ENCODE measurements around the gene MSANTD1. TPM values are rescaled to one million over a fixed set of nuclear protein-coding genes. Genes with fewer than 3 reads are reported as not detected.

Gene MSANTD1
- total and polyA plus RNA-seq, 7 donors, result 0.11 to 0.94 (median 0.34) TPM

GRCh38 chr4:3239998-3240920 is 8.7 kb upstream of the MSANTD1 start:
- Histone ChIP-seq H3K27me3 (ENCODE audit: insufficient read depth in 3 of 3, low read length in 2 of 3) (no peaks in the 10 kb centered on the region), H3K9me3 (no peaks in the 10 kb centered on the region), H3K27ac (no peak overlapping the region), H3K4me3 (no peak overlapping the region), H3K36me3 (ENCODE audit: insufficient read depth in 1 of 2, low read depth in 1 of 2) (peaks cover 0 to 69% of the 10 kb centered on the region in 2 donors), H3K4me1 (no peaks in the 10 kb centered on the region)
- DNase-seq, result no peak
- ATAC-seq, result peak; percentile 22 to 58 (median 34)
- intact Hi-C loops (cut with DNase I), result no loop called here
- TF ChIP-seq, protein P1, sequence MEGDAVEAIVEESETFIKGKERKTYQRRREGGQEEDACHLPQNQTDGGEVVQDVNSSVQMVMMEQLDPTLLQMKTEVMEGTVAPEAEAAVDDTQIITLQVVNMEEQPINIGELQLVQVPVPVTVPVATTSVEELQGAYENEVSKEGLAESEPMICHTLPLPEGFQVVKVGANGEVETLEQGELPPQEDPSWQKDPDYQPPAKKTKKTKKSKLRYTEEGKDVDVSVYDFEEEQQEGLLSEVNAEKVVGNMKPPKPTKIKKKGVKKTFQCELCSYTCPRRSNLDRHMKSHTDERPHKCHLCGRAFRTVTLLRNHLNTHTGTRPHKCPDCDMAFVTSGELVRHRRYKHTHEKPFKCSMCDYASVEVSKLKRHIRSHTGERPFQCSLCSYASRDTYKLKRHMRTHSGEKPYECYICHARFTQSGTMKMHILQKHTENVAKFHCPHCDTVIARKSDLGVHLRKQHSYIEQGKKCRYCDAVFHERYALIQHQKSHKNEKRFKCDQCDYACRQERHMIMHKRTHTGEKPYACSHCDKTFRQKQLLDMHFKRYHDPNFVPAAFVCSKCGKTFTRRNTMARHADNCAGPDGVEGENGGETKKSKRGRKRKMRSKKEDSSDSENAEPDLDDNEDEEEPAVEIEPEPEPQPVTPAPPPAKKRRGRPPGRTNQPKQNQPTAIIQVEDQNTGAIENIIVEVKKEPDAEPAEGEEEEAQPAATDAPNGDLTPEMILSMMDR (IDR thresholded peaks at IDR 0.05), result no peak
- WGBS, 3 donors, result 68 to 77% (median 76%) methylated on average over 29 of the region's 29 CpGs

DNA sequence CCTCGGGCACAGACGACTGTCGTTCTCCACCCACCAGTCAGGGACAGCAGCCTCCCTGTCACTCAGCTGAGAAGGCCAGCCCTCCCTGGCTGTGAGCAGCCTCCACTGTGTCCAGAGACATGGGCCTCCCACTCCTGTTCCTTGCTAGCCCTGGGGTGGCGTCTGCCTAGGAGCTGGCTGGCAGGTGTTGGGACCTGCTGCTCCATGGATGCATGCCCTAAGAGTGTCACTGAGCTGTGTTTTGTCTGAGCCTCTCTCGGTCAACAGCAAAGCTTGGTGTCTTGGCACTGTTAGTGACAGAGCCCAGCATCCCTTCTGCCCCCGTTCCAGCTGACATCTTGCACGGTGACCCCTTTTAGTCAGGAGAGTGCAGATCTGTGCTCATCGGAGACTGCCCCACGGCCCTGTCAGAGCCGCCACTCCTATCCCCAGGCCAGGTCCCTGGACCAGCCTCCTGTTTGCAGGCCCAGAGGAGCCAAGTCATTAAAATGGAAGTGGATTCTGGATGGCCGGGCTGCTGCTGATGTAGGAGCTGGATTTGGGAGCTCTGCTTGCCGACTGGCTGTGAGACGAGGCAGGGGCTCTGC is 7.9 kb upstream of the MSANTD1 start:
- TF ChIP-seq, protein P1 (IDR thresholded peaks at IDR 0.05), result no peak
- H3K36me3 ChIP-seq (ENCODE audit: insufficient read depth in 1 of 2, low read depth in 1 of 2), result peaks cover 0 to 62% of the 10 kb centered on the region in 2 donors
- H3K4me1 ChIP-seq, result no peaks in the 10 kb centered on the region
- H3K4me3 ChIP-seq, result no peak overlapping the region
- WGBS, 3 donors, result 75 to 78% (median 78%) methylated on average over 13 of the region's 13 CpGs
- ATAC-seq (no peak), DNase-seq (no peak)
- no peak overlapping the region for H3K27ac ChIP-seq
- no peaks in the 10 kb centered on the region for H3K9me3 ChIP-seq
- intact Hi-C loops (cut with DNase I), result no loop called here
- no peaks in the 10 kb centered on the region for H3K27me3 ChIP-seq (ENCODE audit: insufficient read depth in 3 of 3, low read length in 2 of 3)

DNA sequence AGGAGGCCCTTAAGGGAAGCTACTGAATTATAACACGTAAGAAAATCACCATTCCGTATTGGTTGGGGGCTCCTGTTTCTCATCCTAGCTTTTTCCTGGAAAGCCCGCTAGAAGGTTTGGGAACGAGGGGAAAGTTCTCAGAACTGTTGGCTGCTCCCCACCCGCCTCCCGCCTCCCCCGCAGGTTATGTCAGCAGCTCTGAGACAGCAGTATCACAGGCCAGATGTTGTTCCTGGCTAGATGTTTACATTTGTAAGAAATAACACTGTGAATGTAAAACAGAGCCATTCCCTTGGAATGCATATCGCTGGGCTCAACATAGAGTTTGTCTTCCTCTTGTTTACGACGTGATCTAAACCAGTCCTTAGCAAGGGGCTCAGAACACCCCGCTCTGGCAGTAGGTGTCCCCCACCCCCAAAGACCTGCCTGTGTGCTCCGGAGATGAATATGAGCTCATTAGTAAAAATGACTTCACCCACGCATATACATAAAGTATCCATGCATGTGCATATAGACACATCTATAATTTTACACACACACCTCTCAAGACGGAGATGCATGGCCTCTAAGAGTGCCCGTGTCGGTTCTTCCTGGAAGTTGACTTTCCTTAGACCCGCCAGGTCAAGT is 6.9 kb upstream of the MSANTD1 start:
- TF ChIP-seq, protein P1 (IDR thresholded peaks at IDR 0.05), result no peak

GRCh38 chr4:3243136-3243780 is 5.7 kb upstream of the MSANTD1 start:
- intact Hi-C loops (cut with DNase I), result no loop called here
- WGBS, 3 donors, result 75 to 81% (median 80%) methylated on average over 23 of the region's 23 CpGs
- no peaks in the 10 kb centered on the region for H3K27me3 ChIP-seq (ENCODE audit: insufficient read depth in 3 of 3, low read length in 2 of 3)
- TF ChIP-seq, protein P1 (IDR thresholded peaks at IDR 0.05), result no peak
- no peak overlapping the region for H3K27ac ChIP-seq
- DNase-seq (no peak), ATAC-seq (no peak)
- no peaks in the 10 kb centered on the region for H3K9me3 ChIP-seq
- no peak overlapping the region for H3K4me3 ChIP-seq
- no peaks in the 10 kb centered on the region for H3K4me1 ChIP-seq
- peaks cover 0 to 41% of the 10 kb centered on the region in 2 donors for H3K36me3 ChIP-seq (ENCODE audit: insufficient read depth in 1 of 2, low read depth in 1 of 2)

More for the DNA sequence above, 6.9 kb upstream of the MSANTD1 start:
- Histone ChIP-seq H3K27me3 (ENCODE audit: insufficient read depth in 3 of 3, low read length in 2 of 3) (no peaks in the 10 kb centered on the region), H3K9me3 (no peaks in the 10 kb centered on the region), H3K4me3 (no peak overlapping the region), H3K27ac (no peak overlapping the region), H3K36me3 (ENCODE audit: insufficient read depth in 1 of 2, low read depth in 1 of 2) (peaks cover 0 to 52% of the 10 kb centered on the region in 2 donors), H3K4me1 (no peaks in the 10 kb centered on the region)
- DNase-seq (no peak), ATAC-seq (no peak)
- intact Hi-C loops (cut with DNase I), result no loop called here
- WGBS, 3 donors, result 79 to 85% (median 82%) methylated on average over 17 of the region's 17 CpGs

Measured in psoas muscle (tissue), 8 donors.